ENCODE results near the gene DAPK2. TPM values are rescaled to one million over a fixed set of nuclear protein-coding genes. Genes with fewer than 3 reads are reported as not detected.

DAPK2 gene
- total RNA-seq, 1 experiment from 2014 or later, result 1.4 TPM

GRCh38 chr15:63906266-63906584 lies 140.1 kb downstream of the DAPK2 start:
- H3K36me3 ChIP-seq (ENCODE audit: control insufficient read depth, insufficient read depth, low read length), result no peaks in the 10 kb centered on the region
- Mint-ChIP-seq H3K27ac (ENCODE audit: unreplicated experiment) (no peak overlapping the region), H3K4me3 (ENCODE audit: unreplicated experiment) (no peak overlapping the region), H3K4me1 (ENCODE audit: low read depth, unreplicated experiment) (peaks cover 5% of the 10 kb centered on the region), H3K36me3 (ENCODE audit: insufficient read depth, unreplicated experiment) (no peaks in the 10 kb centered on the region), H3K27me3 (ENCODE audit: insufficient read depth, unreplicated experiment) (no peaks in the 10 kb centered on the region), H3K9me3 (ENCODE audit: unreplicated experiment) (no peaks in the 10 kb centered on the region)
- H3K27me3 ChIP-seq (replicated peaks; ENCODE audit: control insufficient read depth, insufficient read depth, low read length), result no peaks in the 10 kb centered on the region
- H3K9me3 ChIP-seq, result no peaks in the 10 kb centered on the region
- no peaks in the 10 kb centered on the region for H3K4me1 ChIP-seq
- no peak for TF ChIP-seq CTCF (IDR thresholded peaks at IDR 0.05; ENCODE audit: insufficient read depth in 1 of 2, low read depth in 1 of 2, low read length in 1 of 2, severe bottlenecking in 1 of 2, unreplicated experiment in 1 of 2)
- BruUV-seq (replicated peaks), result no TSS peak
- ChIA-PET CTCF (interaction anchor here (0.8 kb wide), 1 partner anchor 15 kb away, joined by 4 read pairs; no protein-coding TSS in a partner anchor), POLR2A (interaction anchor here (0.6 kb wide), 1 partner anchor 919 kb away, joined by 6 read pairs; the partner anchor contains the start of gene PIF1)
- no peak for DNase-seq
- H3K4me3 ChIP-seq (ENCODE audit: low read depth, low read length), result no peak overlapping the region
- intact Hi-C loops (cut with micrococcal nuclease; ENCODE audit: unreplicated experiment), result no loop called here

- H3K4me1 Mint-ChIP-seq (ENCODE audit: low read depth, unreplicated experiment), result peaks cover 5% of the 10 kb centered on the region
- no peak overlapping the region for H3K27ac Mint-ChIP-seq (ENCODE audit: unreplicated experiment)
- intact Hi-C loops (cut with micrococcal nuclease; ENCODE audit: unreplicated experiment), result no loop called here
- TF ChIP-seq CTCF (IDR thresholded peaks at IDR 0.05; ENCODE audit: insufficient read depth in 1 of 2, low read depth in 1 of 2, low read length in 1 of 2, severe bottlenecking in 1 of 2, unreplicated experiment in 1 of 2), result no peak
- DNase-seq, result no peak
- Histone ChIP-seq H3K9me3 (no peaks in the 10 kb centered on the region), H3K27me3 (replicated peaks; ENCODE audit: control insufficient read depth, insufficient read depth, low read length) (no peaks in the 10 kb centered on the region), H3K36me3 (ENCODE audit: control insufficient read depth, insufficient read depth, low read length) (no peaks in the 10 kb centered on the region), H3K4me1 (no peaks in the 10 kb centered on the region), H3K4me3 (ENCODE audit: low read depth, low read length) (no peak overlapping the region)
- no peaks in the 10 kb centered on the region for H3K9me3 Mint-ChIP-seq (ENCODE audit: unreplicated experiment)
- no peaks in the 10 kb centered on the region for H3K27me3 Mint-ChIP-seq (ENCODE audit: insufficient read depth, unreplicated experiment)
- CTCF ChIA-PET, result interaction anchor here (0.8 kb wide), 1 partner anchor 14 kb away, joined by 4 read pairs; no protein-coding TSS in a partner anchor
- no peak overlapping the region for H3K4me3 Mint-ChIP-seq (ENCODE audit: unreplicated experiment)
- no TSS peak for BruUV-seq (replicated peaks)
- POLR2A ChIA-PET, result interaction anchor here (0.6 kb wide), 1 partner anchor 920 kb away, joined by 6 read pairs; the partner anchor contains the start of gene PIF1
- H3K36me3 Mint-ChIP-seq (ENCODE audit: insufficient read depth, unreplicated experiment), result no peaks in the 10 kb centered on the region
Observed at GRCh38 chr15:63905558-63906265, 140.6 kb downstream of the DAPK2 start.

- no peaks in the 10 kb centered on the region for H3K9me3 Mint-ChIP-seq (ENCODE audit: unreplicated experiment)
- no peak for DNase-seq
- Histone ChIP-seq H3K9me3 (no peaks in the 10 kb centered on the region), H3K36me3 (ENCODE audit: control insufficient read depth, insufficient read depth, low read length) (no peaks in the 10 kb centered on the region), H3K27me3 (replicated peaks; ENCODE audit: control insufficient read depth, insufficient read depth, low read length) (no peaks in the 10 kb centered on the region), H3K4me3 (ENCODE audit: low read depth, low read length) (no peak overlapping the region), H3K4me1 (no peaks in the 10 kb centered on the region)
- peaks cover 5% of the 10 kb centered on the region for H3K4me1 Mint-ChIP-seq (ENCODE audit: low read depth, unreplicated experiment)
- ChIA-PET CTCF (no interaction called here), POLR2A (no interaction called here)
- intact Hi-C loops (cut with micrococcal nuclease; ENCODE audit: unreplicated experiment), result no loop called here
- no peaks in the 10 kb centered on the region for H3K36me3 Mint-ChIP-seq (ENCODE audit: insufficient read depth, unreplicated experiment)
- no TSS peak for BruUV-seq (replicated peaks)
- no peaks in the 10 kb centered on the region for H3K27me3 Mint-ChIP-seq (ENCODE audit: insufficient read depth, unreplicated experiment)
- TF ChIP-seq CTCF (IDR thresholded peaks at IDR 0.05; ENCODE audit: insufficient read depth in 1 of 2, low read depth in 1 of 2, low read length in 1 of 2, severe bottlenecking in 1 of 2, unreplicated experiment in 1 of 2), result no peak
- H3K4me3 Mint-ChIP-seq (ENCODE audit: unreplicated experiment), result no peak overlapping the region
- H3K27ac Mint-ChIP-seq (ENCODE audit: unreplicated experiment), result no peak overlapping the region
Observed at GRCh38 chr15:63905131-63905530, 141.2 kb downstream of the DAPK2 start.
